Parathyroid adenoma (tissue), 2 donors: Measurements from ENCODE around the gene NSMF.

ENCODE experiments used
- H2AFZ ChIP-seq: fragments of 300-600 bp; sonication (generic); one replicate; pipeline ENCODE4 v1.7.0; 2017; ENCODE audit warnings: antibody characterized with exemption, mild to moderate bottlenecking
- H3K27ac ChIP-seq: fragments of 300-600 bp; sonication (generic); one replicate; pipeline ENCODE4 v1.7.0; 2017
- H3K27me3 ChIP-seq: fragments of 300-600 bp; sonication (generic); one replicate; pipeline ENCODE4 v1.7.0; 2017; ENCODE audit warnings: low read length; ENCODE audit not compliant: control insufficient read depth, insufficient read depth
- H3K36me3 ChIP-seq: fragments of 300-600 bp; sonication (generic); one replicate; pipeline ENCODE4 v1.7.0; 2017; ENCODE audit warnings: low read length; ENCODE audit not compliant: control insufficient read depth, insufficient read depth
- H3K4me1 ChIP-seq: fragments of 300-600 bp; sonication (generic); one replicate; pipeline ENCODE4 v1.7.0; 2017; ENCODE audit warnings: control low read depth
- H3K4me2 ChIP-seq: fragments of 300-600 bp; sonication (generic); one replicate; pipeline ENCODE4 v1.7.0; 2017; ENCODE audit warnings: low read length
- H3K4me3 ChIP-seq: fragments of 300-600 bp; sonication (generic); one replicate; pipeline ENCODE4 v1.7.0; 2017; ENCODE audit warnings: low read depth, low read length
- H3K79me2 ChIP-seq: fragments of 300-600 bp; sonication (generic); one replicate; pipeline ENCODE4 v1.7.0; 2017; ENCODE audit warnings: control low read depth
- H3K9ac ChIP-seq: fragments of 300-600 bp; sonication (generic); one replicate; pipeline ENCODE4 v1.7.0; 2017; ENCODE audit warnings: mild to moderate bottlenecking
- H3K9me3 ChIP-seq: fragments of 300-600 bp; sonication (generic); one replicate; pipeline ENCODE4 v1.7.0; 2017; ENCODE audit warnings: low read length; ENCODE audit not compliant: control insufficient read depth
- TF ChIP-seq, protein P1 (sequence below): fragments of 300-600 bp; sonication (generic); IDR thresholded peaks from one replicate; pipeline ENCODE4 v1.7.0; 2017; ENCODE audit warnings: antibody characterized with exemption, mild to moderate bottlenecking
- donor health status: primary hyperparathyroidism.

NSMF gene

DNA sequence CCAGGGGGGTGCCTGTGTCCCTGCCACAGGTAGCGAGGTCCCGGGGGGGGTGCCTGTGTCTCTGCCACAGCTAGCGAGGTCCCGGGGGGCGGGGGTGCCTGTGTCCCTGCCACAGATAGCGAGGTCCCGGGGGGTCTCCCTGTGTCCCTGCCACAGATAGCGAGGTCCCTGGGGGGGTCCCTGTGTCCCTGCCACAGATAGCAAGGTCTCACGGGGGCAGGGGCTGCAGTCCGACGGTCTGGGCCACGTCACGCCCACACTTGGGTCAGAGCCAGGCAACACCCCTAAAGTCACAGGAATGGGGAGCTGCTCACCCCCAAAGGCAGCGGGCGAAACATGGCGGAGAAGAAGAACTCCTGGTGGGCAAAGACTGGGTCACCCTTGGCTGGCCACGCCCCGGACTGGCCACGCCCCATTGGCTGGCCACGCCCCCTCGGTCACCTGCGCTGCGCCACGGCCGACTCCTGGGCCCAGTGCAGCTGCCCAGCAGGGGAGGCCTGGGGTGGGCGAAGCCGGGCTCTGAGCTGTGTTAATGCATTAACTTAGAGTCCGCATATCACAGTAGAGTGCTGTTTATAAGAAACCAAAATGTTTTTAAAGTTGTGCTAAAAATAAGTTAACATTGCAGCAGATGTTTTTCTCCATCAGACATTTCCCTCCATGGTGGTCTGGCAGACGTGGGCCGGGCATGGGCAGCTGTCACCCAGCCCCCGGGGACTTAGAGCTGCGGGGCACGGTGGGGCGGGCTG lies 29.0 kb downstream of the NSMF start:
- H3K9ac ChIP-seq = no peak overlapping the region
- no peak overlapping the region for H3K4me2 ChIP-seq
- H3K36me3 ChIP-seq = no peaks in the 10 kb centered on the region
- no peaks in the 10 kb centered on the region for H3K79me2 ChIP-seq
- no peak overlapping the region for H2AFZ ChIP-seq
- no peak overlapping the region for H3K4me3 ChIP-seq
- TF ChIP-seq, protein P1, sequence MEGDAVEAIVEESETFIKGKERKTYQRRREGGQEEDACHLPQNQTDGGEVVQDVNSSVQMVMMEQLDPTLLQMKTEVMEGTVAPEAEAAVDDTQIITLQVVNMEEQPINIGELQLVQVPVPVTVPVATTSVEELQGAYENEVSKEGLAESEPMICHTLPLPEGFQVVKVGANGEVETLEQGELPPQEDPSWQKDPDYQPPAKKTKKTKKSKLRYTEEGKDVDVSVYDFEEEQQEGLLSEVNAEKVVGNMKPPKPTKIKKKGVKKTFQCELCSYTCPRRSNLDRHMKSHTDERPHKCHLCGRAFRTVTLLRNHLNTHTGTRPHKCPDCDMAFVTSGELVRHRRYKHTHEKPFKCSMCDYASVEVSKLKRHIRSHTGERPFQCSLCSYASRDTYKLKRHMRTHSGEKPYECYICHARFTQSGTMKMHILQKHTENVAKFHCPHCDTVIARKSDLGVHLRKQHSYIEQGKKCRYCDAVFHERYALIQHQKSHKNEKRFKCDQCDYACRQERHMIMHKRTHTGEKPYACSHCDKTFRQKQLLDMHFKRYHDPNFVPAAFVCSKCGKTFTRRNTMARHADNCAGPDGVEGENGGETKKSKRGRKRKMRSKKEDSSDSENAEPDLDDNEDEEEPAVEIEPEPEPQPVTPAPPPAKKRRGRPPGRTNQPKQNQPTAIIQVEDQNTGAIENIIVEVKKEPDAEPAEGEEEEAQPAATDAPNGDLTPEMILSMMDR = no peak
- no peaks in the 10 kb centered on the region for H3K27me3 ChIP-seq
- no peaks in the 10 kb centered on the region for H3K9me3 ChIP-seq
- H3K4me1 ChIP-seq = no peaks in the 10 kb centered on the region
- H3K27ac ChIP-seq = no peak overlapping the region

DNA sequence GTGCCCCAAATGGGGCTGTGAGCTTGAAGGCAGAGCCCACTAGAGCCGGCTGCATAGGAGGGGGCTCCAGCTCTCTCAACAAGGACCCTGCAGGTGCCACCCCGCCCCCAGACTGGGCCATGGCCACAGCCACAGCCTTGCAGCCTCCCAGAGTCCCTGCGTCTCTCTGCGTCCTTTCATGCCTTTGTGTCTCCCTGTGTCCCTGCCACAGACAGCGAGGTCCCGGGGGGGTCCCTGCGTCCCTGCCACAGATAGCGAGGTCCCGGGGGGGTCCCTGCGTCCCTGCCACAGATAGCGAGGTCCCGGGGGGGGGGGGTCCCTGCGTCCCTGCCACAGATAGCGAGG lies 29.6 kb downstream of the NSMF start:
- H3K9me3 ChIP-seq = no peaks in the 10 kb centered on the region
- H3K36me3 ChIP-seq = no peaks in the 10 kb centered on the region
- H3K27ac ChIP-seq = no peak overlapping the region
- no peak overlapping the region for H3K4me3 ChIP-seq
- no peak overlapping the region for H3K9ac ChIP-seq
- no peaks in the 10 kb centered on the region for H3K4me1 ChIP-seq
- TF ChIP-seq, protein P1 = no peak
- no peaks in the 10 kb centered on the region for H3K79me2 ChIP-seq
- no peaks in the 10 kb centered on the region for H3K27me3 ChIP-seq
- H3K4me2 ChIP-seq = no peak overlapping the region
- no peak overlapping the region for H2AFZ ChIP-seq

- Histone ChIP-seq H3K27ac (no peak overlapping the region), H3K9ac (no peak overlapping the region), H3K4me1 (no peaks in the 10 kb centered on the region), H2AFZ (no peak overlapping the region), H3K4me2 (no peak overlapping the region), H3K36me3 (no peaks in the 10 kb centered on the region), H3K9me3 (no peaks in the 10 kb centered on the region), H3K79me2 (no peaks in the 10 kb centered on the region), H3K27me3 (no peaks in the 10 kb centered on the region), H3K4me3 (no peak overlapping the region)
- TF ChIP-seq, protein P1 = no peak
Observed at GRCh38 chr9:137428841-137429545, 30.1 kb downstream of the NSMF start.

DNA sequence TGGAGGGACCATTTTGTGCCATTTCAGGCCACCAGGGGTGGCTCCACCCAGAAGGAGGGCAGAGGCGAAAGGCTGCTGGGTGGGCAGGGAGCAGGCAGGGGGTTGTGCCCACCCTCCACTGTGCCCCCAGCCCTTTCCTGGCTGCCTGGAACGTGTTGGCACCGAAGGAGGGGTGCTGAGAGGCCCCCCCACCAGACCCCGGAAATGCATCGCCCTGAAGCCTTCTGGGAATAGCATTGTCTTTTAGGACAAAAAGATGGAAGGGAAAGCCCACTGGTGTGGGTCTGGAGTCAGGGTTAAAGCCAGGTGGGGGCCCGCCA lies 30.9 kb downstream of the NSMF start:
- Histone ChIP-seq H3K27ac (no peak overlapping the region), H3K4me1 (no peaks in the 10 kb centered on the region), H3K4me2 (no peak overlapping the region), H3K4me3 (no peak overlapping the region), H3K36me3 (no peaks in the 10 kb centered on the region), H3K9ac (no peak overlapping the region), H3K27me3 (no peaks in the 10 kb centered on the region), H3K79me2 (no peaks in the 10 kb centered on the region), H2AFZ (no peak overlapping the region), H3K9me3 (no peaks in the 10 kb centered on the region)
- TF ChIP-seq, protein P1 = no peak
